AG08395 (cell line): ENCODE results near the gene CDH13.
A peak's percentile ranks its signal among the peaks of the same experiment; 100 is the strongest.

Experiments
- DNase-seq: peaks from one replicate; pipeline ENCODE4 v3.0.0; 2012; ENCODE audit warnings: mixed read lengths, low spot score

CDH13 gene

GRCh38 chr16:83723244-83723643 is 1096.5 kb downstream of the CDH13 start:
- DNase-seq = peak; percentile 27

DNA sequence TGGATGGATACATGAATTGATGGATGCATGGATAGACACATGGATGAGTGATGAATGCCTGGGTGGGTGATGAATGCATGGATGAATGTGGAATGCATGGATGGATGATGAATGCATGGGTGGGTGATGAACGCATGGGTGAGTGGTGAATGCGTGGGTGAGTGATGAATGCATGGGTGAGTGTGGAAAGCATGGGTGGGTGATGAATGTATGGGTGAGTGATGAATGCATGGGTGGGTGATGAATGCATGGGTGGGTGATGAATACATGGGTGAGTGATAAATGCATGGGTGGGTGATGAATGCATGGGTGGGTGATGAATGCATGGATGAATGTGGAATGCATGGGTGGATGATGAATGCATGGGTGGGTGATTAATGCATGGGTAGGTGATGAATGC is 1097.1 kb downstream of the CDH13 start:
- no peak for DNase-seq

- no peak for DNase-seq
Measured at GRCh38 chr16:83724585-83724984, 1097.8 kb downstream of the CDH13 start.

DNA sequence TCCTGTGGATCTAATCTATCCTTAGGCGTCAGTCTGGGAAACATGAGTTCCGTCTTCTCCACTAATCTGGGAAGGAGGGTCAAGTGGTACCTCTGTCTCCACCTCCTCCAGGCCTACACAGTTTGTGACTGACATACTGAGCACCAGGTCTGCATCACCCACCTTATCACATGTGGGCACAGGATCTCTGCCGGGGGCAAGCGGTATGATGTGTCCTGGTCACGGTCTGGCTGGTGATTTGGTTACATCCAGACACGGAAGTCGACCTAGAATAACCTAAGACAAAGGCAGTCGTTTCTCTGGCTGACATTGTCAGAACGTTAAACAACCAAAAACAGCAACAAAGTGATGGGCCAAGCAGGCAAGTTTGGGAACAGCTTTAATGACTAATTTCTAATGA is 1098.5 kb downstream of the CDH13 start:
- DNase-seq = no peak

DNA sequence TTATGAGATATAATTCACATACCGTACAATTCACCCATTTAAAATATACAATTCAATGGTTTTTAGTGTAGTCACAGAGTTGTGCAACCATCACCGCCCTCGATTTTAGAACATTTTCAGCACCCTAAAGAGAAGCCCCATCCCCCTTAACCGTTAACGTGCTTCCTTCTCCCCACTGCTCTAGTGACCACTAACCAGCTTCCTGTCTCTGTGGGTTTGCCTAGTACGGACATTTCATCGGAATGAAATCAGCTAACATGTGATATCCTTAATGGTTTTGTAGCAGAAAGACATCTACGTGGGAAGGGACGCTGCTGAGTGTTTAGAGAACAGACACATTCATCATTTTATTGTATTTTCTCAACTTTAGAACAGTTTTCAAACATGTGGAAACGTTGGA is 1100.2 kb downstream of the CDH13 start:
- DNase-seq = no peak

DNA sequence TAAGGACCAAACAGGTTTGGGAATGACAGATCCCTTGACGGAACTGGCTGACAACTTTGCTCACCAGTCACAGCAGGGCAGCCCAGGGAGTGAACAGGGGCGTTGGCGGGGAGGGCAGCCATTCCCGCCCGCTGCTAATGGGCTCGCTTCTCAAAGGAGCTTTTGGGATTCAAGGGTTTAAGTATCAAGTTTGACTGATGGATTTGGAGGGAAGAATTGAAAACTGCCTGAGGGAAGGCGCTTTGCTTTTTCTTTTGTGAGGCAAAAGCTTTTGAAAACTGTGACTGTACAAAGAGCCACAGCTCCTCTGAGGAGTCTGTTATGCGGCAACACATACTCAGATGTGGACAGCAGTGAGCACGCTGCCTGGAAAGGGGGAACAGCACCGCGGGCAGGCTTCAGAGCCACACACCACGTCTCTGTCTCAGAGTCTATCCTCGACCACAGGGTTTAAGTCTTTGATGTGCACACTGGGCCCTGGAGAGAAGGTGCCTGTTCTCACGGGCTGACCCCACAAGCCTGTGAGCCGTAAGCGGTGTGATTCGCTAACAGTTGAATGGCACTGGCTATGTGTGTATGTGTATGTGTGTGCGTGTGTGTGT is 1101.1 kb downstream of the CDH13 start:
- DNase-seq = no peak

DNA sequence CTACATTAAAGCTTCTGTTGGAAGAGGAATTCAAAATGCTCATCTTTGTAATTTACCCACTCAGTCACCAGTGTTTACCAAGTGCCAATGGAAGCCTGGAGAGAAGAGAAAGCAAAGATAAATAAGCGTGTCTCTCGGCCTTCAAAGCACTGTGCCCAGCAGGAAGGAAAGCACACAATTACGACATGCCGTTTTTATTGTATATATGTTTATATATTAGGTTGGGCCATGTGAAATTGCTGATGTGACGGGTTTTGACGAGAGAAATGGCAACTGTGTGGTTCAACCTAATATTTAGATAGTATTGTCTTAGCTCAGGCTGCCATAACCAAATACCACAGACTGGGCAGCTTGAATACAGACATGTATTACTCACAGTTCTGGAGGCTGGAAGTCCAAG is 1101.7 kb downstream of the CDH13 start:
- no peak for DNase-seq

DNA sequence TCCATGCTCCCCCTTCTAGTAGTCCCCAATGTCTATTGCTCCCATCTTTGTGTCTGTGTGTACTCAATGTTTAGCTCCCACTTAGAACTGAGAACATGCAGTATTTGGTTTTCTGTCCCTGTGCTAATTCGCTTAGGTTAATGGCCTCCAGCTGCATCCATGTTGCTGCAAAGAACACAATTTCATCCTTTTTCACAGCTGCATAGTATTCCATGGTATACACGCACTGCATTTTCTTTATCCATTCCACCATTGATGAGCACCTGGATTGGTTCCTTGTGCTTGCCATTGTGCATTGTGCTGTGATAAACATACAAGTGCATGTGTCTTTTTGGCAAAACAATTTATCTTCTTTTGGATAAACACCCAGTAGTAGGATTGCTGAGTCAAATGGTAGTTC is 1104.0 kb downstream of the CDH13 start:
- no peak for DNase-seq

DNA sequence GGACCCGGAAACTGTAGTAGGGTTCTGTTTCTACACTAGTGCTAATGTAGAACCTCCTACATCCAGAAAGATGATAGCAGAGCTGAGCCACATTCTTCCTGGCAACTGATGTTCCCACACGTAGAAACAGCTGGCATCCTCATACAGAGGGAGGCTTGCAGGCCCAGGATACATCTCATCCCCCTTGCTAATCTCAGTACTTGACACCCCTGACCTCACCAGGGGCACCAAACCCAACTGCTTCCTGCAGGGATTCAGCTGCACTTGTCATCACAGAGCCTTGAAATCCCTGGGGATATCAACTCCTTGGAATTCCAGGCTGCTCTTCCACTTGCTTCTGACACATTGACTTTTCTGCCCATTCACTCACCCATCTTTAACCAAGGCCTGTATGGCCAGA is 1105.8 kb downstream of the CDH13 start:
- DNase-seq = no peak

DNA sequence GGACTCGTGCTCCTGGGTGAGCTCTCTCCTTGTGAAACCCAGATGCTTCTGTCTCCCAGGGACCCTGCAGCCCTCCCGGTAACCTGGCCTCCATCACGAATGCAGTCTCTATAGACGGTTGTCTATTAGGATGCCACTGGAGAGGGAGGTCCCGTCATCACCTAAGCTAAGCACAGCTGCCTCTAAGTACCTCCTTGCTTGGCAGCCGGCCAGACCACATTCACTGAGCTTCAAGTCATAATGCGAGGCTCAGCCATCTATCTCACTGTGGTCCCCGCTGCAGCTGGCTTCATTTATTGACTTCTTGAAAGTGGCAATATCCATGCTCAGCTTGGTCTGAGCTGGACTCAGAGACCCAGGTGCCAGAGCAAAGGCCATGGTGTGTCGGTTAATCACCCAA is 1106.5 kb downstream of the CDH13 start:
- DNase-seq = no peak

GRCh38 chr16:83734136-83734535 is 1107.4 kb downstream of the CDH13 start:
- no peak for DNase-seq

GRCh38 chr16:83737729-83738354 is 1111.1 kb downstream of the CDH13 start:
- no peak for DNase-seq

- DNase-seq = no peak
Measured at GRCh38 chr16:83738923-83739503, 1112.2 kb downstream of the CDH13 start.

DNA sequence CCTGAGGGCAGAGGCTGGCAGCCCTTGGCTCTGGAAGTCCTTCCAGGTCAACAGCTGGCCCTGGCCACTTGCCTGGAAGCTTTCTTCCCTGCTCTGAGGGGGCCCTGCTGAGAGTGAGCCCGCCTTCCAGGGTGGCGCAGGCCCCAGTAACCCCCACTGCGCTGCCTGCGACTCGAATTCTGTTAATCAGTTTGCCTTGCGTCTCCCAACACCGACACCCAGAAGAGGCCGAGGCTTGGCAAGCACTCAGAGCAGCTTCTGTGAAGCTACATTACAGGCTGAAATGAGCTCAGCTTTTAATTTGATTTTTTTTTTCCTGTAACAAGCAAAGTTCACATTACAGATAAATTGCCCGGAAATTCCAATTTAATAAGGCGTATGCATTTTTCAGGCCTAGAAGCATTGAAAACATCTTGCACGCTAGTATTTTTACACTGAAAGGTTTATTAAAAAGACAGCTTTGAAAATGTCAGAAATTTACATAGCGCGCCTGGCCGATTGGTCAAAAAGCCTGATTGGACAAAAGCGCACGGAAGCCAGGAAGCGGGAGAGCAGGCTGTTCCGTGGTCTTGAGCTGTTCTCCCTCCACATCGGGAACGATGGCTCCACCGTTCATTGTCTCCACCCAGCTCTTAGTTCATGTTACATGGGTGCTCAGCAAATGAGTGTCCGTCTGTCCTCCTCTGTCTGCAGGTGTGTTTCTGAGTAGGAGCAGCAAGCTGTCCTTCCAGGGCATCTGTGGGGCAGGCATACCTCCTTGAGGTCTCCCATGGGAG is 1115.5 kb downstream of the CDH13 start:
- no peak for DNase-seq

GRCh38 chr16:83743241-83743640 is 1116.5 kb downstream of the CDH13 start:
- no peak for DNase-seq

DNA sequence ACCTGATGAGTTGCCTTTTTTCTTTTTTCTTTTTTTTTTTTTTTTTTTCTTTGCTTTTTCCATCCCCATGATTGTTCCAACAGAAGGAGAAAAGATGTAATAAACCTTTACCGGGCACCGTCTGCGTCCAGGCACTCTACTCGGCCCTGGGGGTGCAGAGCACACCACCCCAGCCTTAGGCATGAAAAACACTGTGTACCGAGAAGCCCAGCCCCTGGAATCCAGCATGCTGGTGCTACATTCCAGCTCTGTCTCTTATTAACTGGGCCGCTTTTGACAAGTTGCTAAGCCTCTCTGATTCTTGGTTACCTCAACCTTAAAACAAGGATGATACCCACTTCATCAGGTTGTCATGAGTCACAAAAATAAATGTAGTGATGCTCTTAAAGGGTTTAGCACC is 1117.0 kb downstream of the CDH13 start:
- DNase-seq = no peak

- peak; percentile 76 for DNase-seq
Measured at GRCh38 chr16:83744441-83744981, 1117.7 kb downstream of the CDH13 start.

DNA sequence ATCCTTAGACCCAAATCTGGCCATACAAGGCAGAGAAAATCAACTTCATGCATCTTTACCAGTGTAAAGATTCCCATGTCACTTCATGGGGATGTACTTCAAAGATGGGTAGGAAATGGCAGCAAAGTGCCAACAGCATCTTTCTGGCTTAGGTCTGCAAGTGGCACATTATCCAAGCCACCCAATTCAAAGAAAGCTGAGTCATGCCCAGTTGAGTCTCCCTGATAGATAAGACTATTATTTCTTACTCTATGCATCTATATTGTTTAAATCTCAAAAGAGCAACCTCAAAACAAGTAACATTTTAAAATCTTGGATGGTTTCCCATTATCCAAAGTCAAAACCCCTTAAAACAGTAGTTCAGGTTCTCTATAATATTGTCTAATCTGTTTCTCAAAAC is 1119.8 kb downstream of the CDH13 start:
- DNase-seq = no peak

- DNase-seq = no peak
Measured at GRCh38 chr16:83747936-83748335, 1121.2 kb downstream of the CDH13 start.

DNA sequence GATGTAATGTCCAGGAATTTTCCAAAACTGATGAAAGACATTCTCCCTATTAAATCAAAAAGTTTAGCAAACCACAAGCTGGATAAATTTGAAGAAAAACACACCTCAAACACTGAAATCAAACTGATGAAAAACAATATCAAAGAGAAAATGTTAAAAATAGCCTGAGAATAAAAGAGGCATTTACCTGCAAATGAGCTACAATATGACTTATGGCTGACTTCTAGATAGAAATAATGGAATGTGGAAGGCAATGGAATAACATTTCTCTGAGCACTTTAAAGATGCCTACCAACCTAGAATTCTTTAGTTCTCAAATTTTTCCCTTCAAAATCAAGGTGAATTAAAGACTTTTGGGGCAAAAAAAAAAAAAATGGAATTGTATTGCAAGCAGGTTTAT is 1128.6 kb downstream of the CDH13 start:
- no peak for DNase-seq

- DNase-seq = no peak
Measured at GRCh38 chr16:83762141-83762991, 1135.6 kb downstream of the CDH13 start.

- DNase-seq = no peak
Measured at GRCh38 chr16:83762992-83763358, 1136.2 kb downstream of the CDH13 start.
